NB4 (cell line): ENCODE measurements around the gene MARK3.

Source experiments
- POLR2A ChIP-seq: IDR thresholded peaks from 2 replicates; pipeline ENCODE4 v1.6.1; 2011; ENCODE audit warnings: mild to moderate bottlenecking; ENCODE audit not compliant: insufficient read length; ENCODE audit errors: extremely low read depth
- TF ChIP-seq, protein P1 (sequence below): IDR thresholded peaks from one replicate; pipeline ENCODE4 v1.5.1; 2012; ENCODE audit warnings: low read depth, low read length
- TF ChIP-seq, protein P2 (sequence below): IDR thresholded peaks from 2 replicates; pipeline ENCODE4 v1.6.1; 2011; ENCODE audit warnings: low read depth, low read length

DNA sequence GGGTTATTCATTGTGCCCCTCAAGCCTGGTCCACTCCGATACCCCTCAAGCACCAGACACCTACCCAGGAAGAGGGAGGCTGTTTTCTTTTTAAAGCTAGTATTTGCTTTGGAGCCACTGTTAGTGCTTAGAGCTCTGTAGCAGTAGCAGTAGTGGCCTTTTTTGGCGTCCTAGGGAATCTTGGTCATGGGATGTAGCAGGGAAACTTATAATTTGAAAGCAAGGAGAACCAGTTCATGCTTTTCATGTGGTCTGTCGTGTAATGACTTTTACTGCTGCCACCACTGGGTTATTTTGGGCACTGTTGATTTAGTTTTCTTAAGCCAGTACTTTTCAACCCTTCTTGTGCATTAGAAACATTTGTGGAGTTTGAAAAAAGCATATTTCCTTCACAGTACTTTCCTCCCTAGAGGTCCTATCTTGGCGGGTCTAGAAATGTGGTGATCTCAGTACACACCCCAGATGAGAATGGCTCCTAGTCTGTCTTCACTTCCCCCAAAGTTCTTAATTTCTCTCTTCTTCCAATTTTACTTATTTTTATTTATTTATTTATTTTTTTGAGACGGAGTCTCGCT, 49.7 kb downstream of the MARK3 start:
- TF ChIP-seq, protein P1, sequence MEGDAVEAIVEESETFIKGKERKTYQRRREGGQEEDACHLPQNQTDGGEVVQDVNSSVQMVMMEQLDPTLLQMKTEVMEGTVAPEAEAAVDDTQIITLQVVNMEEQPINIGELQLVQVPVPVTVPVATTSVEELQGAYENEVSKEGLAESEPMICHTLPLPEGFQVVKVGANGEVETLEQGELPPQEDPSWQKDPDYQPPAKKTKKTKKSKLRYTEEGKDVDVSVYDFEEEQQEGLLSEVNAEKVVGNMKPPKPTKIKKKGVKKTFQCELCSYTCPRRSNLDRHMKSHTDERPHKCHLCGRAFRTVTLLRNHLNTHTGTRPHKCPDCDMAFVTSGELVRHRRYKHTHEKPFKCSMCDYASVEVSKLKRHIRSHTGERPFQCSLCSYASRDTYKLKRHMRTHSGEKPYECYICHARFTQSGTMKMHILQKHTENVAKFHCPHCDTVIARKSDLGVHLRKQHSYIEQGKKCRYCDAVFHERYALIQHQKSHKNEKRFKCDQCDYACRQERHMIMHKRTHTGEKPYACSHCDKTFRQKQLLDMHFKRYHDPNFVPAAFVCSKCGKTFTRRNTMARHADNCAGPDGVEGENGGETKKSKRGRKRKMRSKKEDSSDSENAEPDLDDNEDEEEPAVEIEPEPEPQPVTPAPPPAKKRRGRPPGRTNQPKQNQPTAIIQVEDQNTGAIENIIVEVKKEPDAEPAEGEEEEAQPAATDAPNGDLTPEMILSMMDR: no peak
- TF ChIP-seq, protein P2, sequence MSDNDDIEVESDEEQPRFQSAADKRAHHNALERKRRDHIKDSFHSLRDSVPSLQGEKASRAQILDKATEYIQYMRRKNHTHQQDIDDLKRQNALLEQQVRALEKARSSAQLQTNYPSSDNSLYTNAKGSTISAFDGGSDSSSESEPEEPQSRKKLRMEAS: no peak
- TF ChIP-seq POLR2A: no peak
